ENCODE measurements around the gene HHEX.

The HHEX gene

DNA sequence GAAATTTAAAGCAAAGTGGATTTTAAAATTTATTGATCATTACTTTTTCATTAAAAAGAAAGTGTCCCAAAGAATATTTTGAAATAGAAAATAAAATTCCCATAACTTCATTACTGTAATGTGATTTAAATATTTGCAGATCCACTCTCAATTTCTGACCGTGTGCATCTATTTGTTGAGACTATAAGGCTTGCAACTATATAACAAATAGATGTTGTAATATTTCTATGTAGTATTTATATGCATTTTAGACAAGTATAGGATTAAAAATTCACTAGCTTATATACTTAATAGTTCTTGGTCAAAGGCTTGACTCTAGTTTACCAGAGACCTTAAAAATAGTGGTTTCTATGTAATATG, 3.8 kb downstream of the HHEX start:
- no peak for DNase-seq (ENCODE audit: low spot score)

- DNase-seq (ENCODE audit: low spot score), result no peak
Measured at GRCh38 chr10:92695679-92696605, 6.2 kb downstream of the HHEX start.

GRCh38 chr10:92696606-92697383, 7.0 kb downstream of the HHEX start:
- no peak for DNase-seq (ENCODE audit: low spot score)

GRCh38 chr10:92697663-92698511, 8.1 kb downstream of the HHEX start:
- DNase-seq (ENCODE audit: low spot score), result no peak

GRCh38 chr10:92699193-92699517, 9.4 kb downstream of the HHEX start:
- DNase-seq (ENCODE audit: low spot score), result no peak

GRCh38 chr10:92699518-92700381, 10.0 kb downstream of the HHEX start:
- peak; percentile 15 for DNase-seq (ENCODE audit: low spot score)

DNA sequence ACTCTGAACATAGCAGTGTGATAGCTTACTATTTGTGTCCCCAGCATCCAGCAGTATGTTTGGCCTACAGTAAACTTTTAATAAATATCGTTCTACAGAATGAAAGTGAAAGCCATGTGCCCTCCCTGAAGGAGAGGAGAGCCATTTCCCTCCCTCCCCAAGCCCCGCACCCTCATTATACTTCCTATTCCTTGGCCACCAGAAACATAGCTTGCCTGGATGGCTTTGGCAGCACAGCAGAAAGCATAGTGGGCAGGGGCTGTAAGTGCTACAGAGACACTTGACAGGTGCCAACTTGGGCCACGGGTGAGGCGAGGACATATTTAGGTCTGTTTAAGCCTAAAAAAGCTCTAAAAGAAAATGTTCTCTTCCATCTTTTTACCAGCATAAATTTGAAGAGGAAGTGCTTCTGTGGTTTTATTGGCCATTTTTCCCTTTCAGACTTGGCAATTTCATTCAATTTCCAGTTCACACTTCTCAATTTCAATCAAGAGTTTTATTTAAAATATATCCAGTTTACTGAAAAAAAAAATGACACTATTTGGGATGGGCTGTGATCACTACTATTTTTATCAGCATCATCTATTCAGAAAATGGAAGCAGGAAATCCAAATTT, 12.7 kb downstream of the HHEX start:
- no peak for DNase-seq (ENCODE audit: low spot score)

GRCh38 chr10:92712016-92712889, 22.5 kb downstream of the HHEX start:
- DNase-seq (ENCODE audit: low spot score), result no peak

GRCh38 chr10:92714152-92714845, 24.5 kb downstream of the HHEX start:
- no peak for DNase-seq (ENCODE audit: low spot score)

GRCh38 chr10:92714872-92715271, 25.1 kb downstream of the HHEX start:
- no peak for DNase-seq (ENCODE audit: low spot score)

GRCh38 chr10:92719991-92720830, 30.5 kb downstream of the HHEX start:
- DNase-seq (ENCODE audit: low spot score), result no peak

- no peak for DNase-seq (ENCODE audit: low spot score)
Measured at GRCh38 chr10:92720831-92721165, 31.0 kb downstream of the HHEX start.

DNA sequence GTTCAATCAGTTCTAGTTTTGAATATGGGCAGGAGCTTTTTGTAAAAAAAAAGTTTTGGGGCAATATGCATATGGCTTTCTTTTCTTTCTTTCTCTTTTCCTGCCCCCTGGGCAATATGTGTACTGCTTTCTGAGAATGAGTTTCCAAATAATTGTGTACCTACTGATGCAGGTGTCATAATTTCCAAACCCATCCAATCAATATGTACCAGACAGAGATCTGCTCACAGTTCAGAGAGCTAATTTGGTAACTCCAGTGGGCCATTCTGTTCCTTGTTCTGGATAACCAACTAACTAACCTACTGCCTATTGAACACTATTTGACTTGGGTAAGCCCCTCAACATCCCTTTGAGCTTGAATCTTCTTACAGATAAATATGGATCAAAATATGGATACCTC, 32.6 kb downstream of the HHEX start:
- no peak for DNase-seq (ENCODE audit: low spot score)

- no peak for DNase-seq (ENCODE audit: low spot score)
Measured at GRCh38 chr10:92727141-92727540, 37.4 kb downstream of the HHEX start.

DNA sequence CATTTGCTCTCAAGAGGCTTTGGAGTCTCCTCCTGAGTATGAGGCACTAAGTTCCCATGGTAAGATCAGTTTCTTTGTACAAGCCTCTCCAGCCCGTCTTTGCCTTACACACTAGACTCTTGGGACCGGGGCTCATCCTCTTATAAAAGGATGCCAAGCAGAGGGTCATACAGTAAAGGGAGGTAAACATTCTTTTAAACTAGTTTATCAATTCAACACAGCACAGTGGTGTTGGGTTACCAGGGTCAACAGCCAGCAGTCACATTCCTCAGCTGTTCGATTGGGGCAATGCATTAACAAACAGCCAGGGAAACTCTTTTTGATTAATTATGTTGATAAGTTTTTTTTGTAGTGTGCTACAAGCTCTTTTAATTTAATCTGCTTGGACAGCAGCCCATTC, 37.8 kb downstream of the HHEX start:
- no peak for DNase-seq (ENCODE audit: low spot score)

GRCh38 chr10:92729886-92730285, 40.1 kb downstream of the HHEX start:
- no peak for DNase-seq (ENCODE audit: low spot score)

GRCh38 chr10:92732958-92733357, 43.2 kb downstream of the HHEX start:
- DNase-seq (ENCODE audit: low spot score), result no peak

GRCh38 chr10:92734301-92734700, 44.5 kb downstream of the HHEX start:
- DNase-seq (ENCODE audit: low spot score), result peak; percentile 22

DNA sequence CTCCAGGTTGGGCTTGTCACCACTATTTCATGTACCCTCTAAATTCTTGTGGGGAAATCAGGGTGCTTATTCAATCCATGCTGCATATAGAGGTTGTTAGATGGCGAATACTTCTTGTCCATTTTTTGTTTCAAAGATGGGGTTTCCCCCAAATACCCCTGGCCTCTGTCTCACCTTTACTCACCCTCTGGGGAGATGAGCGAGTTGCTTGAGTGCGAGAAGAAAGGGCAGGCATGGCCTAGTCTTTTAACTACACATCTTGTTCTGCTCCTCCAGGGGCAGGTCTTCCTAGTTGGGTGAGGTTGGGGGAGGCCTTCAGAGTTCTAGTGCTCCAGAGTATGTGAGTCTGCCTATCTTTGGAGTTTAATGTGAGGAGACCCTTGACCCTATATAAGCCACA, 46.2 kb downstream of the HHEX start:
- DNase-seq (ENCODE audit: low spot score), result no peak

Measured in hematopoietic multipotent progenitor cell treated with erythropoietin and hydrocortisone succinate and interleukin-3 and kit ligand, for 15 days (in vitro differentiated cells).